ENCODE data around the gene SPEG.
A peak's percentile ranks its signal among the peaks of the same experiment; 100 is the strongest.

SPEG gene

DNA sequence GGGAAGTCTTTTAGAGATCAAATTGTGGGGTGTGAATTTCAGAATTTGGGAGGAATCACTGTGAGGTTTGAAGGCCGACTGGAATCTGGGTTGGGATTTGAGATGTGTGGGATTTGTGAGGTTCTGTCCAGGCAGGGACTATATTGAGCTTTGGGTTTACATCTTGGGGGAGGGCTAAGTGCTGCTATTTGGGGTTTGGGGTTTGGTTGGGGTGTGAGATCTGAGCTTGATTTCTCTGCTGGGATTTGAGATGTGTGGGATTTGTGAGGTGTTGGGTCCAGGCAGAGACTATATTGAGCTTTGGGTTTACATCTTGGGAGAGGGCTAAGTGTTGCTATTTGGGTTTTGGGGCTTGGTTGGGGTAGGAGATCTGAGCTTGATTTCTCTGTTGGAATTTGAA, 64.9 kb downstream of the SPEG start:
- no peak for DNase-seq

- DNase-seq: no peak
Observed at GRCh38 chr2:219500135-219500534, 65.5 kb downstream of the SPEG start.

DNA sequence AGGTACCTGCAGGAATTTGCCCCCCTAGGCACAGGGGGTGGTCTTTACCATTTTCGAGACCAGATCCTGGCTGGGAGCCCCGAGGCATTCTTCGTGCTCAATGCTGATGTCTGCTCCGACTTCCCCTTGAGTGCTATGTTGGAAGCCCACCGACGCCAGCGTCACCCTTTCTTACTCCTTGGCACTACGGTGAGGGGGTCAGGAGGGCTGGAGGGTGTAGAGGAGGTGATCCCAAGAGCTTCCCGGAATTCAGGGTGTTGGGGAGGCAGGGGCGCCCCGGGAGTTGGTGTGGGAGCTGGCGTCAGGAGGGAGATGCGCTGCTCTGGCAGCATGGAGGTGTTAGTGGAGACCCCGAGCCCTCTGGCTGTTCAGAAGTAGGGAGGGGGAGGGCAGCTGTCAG, 67.2 kb downstream of the SPEG start:
- no peak for DNase-seq

- DNase-seq: peak; percentile 7
Observed at GRCh38 chr2:219502618-219503017, 68.0 kb downstream of the SPEG start.

GRCh38 chr2:219505585-219505984, 70.9 kb downstream of the SPEG start:
- DNase-seq: no peak

- DNase-seq: no peak
Observed at GRCh38 chr2:219506153-219506801, 71.6 kb downstream of the SPEG start.

DNA sequence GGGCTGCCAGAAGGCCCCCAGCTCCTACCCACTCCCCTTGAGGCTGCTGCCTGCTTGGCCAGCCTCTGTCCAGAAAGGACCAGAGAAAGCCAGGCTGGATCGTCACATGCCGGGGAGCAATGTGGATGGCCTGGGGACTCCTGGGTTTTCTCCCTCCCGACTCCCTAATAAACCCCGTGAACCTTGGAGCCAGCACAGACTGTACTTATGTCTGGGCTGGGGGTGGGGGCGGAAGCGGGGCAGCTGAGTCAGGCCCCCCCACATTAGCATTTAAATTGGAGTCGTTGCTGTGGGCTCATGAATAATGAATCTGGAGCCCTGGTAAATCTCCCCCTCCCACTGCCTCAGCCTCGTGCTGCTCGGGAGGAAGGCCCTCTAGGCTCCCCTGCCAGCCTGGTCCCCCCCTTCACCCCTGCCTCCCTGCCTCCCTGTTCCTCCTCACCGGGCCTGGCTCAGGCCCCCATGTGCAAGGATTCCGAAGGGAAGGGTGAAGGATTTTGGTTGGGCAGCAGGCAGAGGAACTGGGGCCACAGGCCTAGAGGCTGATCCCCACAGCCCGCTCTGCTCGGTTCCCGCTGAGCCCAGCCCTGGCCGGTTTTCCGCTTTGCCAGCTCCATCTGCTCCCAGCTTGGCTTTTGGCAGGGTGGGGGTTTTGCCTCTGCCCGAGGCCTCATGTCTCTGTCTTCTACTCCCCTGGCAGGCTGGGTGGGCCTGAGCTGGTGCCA, 72.3 kb downstream of the SPEG start:
- peak; percentile 75 for DNase-seq

- DNase-seq: peak; percentile 75
Observed at GRCh38 chr2:219507581-219508443, 73.2 kb downstream of the SPEG start.

GRCh38 chr2:219508444-219508734, 73.7 kb downstream of the SPEG start:
- peak; percentile 27 for DNase-seq

GRCh38 chr2:219508971-219509779, 74.5 kb downstream of the SPEG start:
- peak; percentile 80 for DNase-seq

GRCh38 chr2:219509780-219510511, 75.3 kb downstream of the SPEG start:
- DNase-seq: peak; percentile 67

GRCh38 chr2:219510512-219511135, 76.0 kb downstream of the SPEG start:
- no peak for DNase-seq

DNA sequence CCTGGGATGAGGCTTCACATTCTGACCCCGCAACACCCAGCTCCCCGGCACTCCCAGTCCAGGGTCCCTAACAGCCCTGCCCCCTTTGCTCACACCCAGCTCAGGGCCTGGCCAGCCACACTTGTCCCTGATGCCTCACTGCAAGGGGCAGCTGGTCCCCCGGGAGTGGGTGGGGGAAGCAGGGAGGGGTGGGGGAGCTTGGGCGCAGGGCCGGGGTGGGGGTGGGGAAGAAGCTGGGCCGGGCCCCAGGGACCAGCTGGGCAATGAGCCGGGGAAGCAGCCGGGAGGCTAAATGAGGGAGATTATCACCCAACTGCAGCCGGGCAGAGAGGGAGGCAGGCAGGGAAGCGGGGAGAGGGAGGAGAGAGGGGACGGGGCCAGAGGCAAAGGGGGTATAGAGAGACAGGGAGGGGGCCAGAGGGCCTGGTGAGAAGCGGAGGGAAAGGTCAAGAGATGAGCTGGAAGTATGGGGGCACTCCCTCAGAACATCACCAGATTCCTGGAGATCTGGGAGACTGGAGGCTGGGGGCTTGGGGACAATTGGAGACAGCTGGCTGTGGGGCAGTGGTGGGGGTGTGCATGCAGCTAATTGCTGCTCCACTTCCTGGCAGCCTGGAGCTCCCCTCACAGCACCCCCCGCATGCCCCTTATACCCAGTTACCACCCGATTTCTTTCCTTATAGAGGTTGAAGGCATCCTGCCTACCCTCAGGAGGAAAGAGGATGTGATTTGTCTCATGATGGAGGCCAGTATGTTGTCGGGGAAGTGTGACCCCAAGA, 77.1 kb downstream of the SPEG start:
- peak; percentile 52 for DNase-seq

- DNase-seq: no peak
Observed at GRCh38 chr2:219512524-219513216, 78.0 kb downstream of the SPEG start.

DNA sequence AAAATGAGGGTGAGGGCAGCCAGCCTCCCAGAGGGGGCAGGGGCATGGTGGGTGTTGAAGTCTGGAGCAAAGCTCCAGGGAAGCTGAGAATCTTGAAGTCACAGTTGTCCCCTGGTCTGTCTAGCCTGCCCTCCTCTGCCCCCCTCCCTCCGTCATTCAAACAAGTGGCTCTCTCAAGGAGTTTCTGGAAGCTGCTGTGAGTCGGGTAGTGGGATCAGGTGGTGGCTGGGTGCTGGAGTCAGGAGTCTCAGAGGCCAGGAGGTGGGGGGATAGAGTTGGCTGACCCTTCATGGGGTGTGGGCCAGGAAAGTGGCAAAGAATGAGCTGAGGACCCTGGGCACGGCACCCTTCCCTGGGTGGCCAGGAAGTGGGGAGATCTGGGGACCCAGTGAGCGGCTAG, 79.1 kb downstream of the SPEG start:
- DNase-seq: no peak

- peak; percentile 47 for DNase-seq
Observed at GRCh38 chr2:219514196-219514761, 79.6 kb downstream of the SPEG start, which contains the start of gene ASIC4. Gene ASIC4 (plus strand): TSS chr2:219514482. CDS start chr2:219514725, 243 bp downstream.

GRCh38 chr2:219514836-219515235, 80.2 kb downstream of the SPEG start:
- no peak for DNase-seq

DNA sequence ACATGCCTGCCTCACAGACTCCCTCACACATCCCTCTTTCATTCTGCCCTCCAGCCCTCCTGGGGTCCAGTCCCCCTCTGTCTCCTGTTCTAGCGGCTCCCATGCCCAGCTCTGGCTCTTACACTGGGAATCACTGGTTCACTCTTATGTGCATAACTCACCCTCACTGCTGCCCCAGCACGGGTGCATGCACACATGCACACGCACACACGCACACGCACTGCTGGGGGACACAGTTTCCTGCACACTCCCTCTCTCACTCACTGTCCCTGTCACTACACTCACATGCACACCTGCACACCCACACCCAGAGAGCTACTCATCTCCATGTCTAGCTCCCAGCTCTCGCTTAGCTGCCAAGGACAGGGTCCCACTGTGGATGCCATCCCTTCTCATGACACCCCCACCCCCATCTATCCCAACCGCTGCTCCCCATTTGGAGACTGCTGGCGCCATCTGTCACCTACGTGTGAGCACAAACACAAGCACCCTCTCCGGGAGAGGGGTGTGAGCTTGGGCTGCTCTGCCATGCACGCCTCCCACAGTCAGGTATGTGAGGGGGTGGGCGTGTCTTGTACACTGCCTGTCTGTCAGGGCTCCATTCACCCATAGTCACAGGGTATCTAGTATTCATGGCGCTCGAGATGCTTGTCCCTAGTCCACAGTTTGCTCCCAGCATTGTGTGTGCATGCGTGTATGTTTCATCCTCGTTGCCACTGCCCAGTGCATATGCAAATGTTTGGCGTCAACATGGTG, 81.4 kb downstream of the SPEG start:
- peak; percentile 21 for DNase-seq

DNA sequence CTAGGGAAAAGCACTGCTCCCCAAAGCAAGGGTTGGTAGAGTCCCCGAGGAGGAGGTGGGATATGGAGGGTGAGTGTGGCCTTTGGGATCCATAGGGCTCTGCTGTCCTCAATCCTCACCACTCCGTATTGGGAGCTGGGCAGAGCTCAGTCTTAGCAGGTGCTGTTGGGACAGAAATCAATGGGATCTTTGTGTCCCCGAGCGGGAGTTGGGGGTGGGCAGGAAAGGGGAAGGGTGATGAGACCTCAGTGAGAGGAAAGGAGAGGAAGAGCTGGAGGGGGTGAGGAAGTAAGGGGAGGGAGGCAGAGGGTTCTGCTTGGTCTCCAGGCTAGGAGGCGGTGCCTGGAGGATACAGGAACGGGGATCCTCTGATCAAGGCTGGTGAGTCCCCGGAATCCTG, 82.2 kb downstream of the SPEG start:
- DNase-seq: no peak
